NAMALWA (cell line): ENCODE measurements around the gene SH2B3.
"Not testable (repeated sequence)": the region's sequence is repeated elsewhere in the genome, so short reads cannot be mapped to it uniquely, and the experiment has no call there.

Source experiments
- DNase-seq: peaks from one replicate; pipeline ENCODE4 v3.0.0-alpha.2; 2015; ENCODE audit warnings: low spot score

The SH2B3 gene

DNA sequence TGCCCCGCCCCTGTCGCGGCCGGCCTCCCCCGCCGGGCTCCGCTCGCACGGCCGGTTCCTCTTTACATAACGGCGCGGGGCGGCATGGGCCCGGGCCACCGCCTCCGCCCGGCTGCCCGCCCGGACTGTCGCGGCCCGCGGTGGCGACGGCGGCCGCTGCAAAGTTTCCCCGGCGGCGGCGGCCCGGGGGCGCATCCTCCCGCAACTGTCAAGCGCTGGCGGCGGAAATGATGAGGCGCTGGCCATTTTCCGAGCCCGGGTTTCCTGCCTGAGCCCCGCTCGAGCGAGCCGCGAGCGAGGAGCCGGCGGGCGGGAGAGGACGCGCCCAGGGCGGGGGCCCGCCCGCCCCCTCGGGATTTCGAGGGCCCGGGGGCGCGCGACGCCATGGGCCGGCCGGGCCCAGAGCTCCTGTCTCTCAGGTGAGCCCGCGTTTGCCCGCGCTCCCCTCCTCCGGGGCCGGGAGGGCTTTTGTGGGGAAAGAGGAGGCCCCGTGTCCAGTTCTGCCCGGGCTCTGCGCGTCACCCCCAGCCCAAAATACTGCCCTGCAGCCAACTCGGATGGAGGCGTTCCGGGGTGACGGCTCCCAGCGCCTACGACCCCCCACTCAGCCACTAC, at the start of gene SH2B3:
Gene SH2B3 (plus strand): TSS at position 65 of the 615 bp plus-strand sequence. CDS start 12,223 bp downstream, outside the sequence.
- no peak for DNase-seq

DNA sequence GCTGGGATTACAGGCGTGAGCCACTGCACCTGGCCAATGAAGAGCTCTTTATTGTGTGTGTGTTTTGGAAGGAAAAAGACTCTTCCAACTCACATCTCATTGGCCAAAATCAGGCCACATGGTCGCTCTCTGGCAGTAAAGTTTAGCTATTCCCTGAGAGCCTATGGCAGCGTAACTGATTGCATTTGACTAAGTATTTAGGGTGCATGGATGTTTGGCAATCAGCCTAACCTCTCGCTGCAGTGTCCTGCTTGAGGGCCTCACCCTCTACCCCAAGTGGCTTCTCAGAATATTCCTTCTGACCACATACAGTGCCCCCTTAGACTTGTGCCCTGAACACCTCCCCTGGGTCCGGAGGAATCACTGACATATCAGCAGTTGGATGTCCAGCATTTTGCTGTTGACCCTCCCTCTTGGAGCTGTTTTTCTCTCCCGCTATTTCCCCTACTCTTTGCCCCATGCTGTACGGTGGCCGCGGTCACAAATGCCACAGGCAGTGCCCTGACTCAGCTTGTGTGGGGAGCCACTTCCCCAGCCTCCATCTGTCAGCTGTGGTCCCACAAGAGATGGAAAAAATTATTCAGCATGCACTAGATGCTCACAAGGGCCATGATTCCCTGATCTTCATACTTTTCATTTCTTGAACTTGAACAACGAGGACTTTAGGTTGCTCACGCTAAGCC, 46.4 kb upstream of the SH2B3 start:
- DNase-seq, result no peak

DNA sequence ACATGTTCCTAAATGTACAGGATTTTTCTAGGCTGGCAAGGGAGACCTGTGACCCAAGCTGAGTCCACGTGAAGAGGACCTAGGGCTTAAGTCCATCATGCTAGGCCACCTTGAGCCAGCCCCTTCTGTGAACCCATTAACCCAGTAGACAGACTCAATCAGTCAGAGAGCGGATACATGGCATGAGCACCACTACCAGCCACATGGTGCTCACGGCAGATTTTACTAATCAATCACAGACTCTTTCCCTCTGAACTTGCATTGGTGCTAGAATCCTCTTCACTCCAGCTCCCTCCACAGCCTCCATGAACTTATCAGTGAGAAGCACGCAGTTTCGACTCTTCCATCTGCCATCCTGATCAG, 45.8 kb upstream of the SH2B3 start:
- no peak for DNase-seq

DNA sequence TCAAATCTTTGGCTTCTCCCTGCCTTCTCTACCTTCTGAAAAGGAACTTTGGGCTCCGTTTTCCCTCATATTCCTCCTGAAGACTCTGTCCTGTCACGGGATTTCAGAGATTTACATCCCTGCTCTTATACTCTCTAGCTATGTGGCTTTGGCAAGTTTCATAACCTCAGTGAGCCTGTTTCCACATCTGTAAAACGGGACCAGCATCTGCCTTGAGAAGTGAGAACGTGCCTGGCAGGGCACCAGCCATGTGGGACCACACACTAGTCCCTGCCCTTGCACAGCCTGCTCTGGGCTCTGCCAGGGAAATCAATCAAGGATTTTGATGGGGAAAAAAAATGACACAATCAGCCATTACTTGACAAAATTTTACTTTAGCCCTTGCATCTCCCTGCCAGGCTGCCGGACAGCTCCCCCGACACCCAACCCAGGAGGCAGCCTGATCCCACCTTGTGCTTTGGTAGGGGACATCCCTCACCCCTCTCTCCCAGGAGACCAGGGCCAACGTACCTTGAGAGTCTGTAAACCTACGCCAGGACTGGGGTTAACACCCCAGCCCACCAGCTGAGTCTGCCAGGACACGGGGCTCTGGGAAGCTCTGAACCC, 45.3 kb upstream of the SH2B3 start:
- no peak for DNase-seq

- DNase-seq, result peak; percentile 38
Observed at GRCh38 chr12:111361073-111361716, 44.5 kb upstream of the SH2B3 start.

DNA sequence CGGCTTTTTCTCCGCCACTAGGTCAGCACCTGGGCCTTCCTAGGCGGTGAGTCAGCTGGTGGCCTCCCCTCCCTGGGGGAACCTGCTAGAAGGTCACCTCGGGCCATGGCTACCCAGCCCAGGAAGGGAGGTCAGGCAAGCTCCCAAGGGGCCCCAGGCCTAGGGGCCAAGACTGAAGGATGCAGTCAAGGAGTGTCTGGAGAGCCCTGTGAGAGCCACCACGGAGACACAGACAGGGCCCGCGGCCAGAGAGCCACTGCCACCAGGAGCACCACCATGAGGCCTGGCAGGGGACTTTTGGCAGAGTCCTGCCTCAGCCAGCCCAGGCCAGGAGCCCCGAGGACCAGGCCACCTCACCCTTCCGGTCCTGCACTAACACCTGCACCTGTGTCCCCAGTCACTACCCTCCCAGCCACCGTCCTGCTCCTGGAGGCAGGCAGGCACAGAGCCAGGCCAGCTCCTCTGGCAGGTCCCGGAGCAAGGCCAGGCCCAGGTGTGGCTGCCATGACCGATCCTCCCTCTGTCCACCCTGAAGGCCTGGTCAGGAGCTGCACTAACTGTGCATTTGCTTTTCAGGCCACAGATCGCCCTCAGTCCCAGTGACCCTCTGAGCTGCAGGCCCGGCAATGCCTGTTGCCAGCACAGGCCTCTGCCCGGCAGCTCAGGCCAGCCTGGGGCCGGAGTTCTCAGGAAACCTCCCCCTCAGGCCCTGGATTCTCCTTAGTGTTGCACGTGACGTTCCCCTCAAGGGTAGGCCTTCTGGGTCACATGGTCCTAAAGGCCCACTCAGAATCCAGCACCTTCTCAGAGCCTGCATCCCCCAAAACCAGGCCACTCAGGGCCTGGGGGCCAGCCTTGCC, 43.8 kb upstream of the SH2B3 start:
- no peak for DNase-seq

- DNase-seq, result no peak
Observed at GRCh38 chr12:111362687-111363475, 42.8 kb upstream of the SH2B3 start.

GRCh38 chr12:111363578-111363977, 42.1 kb upstream of the SH2B3 start:
- DNase-seq, result no peak

DNA sequence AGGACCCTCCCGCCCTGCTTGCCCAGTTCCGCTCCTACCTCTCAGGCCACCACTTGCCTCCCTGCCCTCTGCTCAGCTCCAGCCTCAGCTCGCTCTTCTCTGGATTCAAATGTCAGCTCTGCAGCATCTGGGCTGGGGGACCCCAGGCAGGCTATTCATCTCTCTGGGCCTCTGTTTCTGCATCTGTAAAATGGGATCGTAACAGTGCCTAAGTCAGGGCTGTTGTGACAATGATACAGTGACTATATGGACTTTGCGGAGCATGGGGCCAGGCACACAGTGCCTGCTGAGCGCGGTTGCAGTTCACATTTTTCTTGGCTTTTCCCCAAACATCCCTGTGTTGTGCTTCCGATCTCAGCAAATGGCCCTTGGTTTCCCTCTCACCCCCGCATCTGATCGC, 39.6 kb upstream of the SH2B3 start:
- DNase-seq, result no peak

- DNase-seq, result no peak
Observed at GRCh38 chr12:111366583-111366982, 39.1 kb upstream of the SH2B3 start.

- no peak for DNase-seq
Observed at GRCh38 chr12:111367661-111368221, 38.0 kb upstream of the SH2B3 start.

DNA sequence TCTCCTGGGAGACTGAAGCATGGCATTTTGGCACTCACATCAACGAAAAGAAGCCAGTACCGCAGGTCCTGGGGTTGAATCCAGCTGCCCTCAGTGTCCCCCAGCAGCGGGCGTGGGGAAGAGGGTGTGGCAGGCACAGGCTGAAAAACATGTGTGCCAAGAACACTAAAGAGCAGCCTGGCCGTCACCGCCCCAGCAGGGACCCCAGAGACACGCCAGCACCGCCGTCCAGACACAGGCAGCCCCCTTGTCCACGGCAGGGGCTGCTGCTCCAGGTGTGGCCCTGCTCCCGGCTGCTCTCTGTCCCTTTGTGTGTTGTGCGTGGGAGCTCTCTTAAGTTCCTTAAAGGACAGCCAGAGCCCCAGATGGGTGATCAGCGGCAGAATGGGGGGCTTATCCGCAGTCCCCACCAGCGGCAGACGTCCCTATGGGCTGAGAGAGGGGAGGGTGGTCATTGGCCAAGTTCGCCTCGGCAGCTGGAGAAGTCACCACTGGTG, 37.4 kb upstream of the SH2B3 start:
- no peak for DNase-seq

- DNase-seq, result peak; percentile 76
Observed at GRCh38 chr12:111368788-111369495, 36.8 kb upstream of the SH2B3 start, which contains the start of gene PHETA1. Gene PHETA1, minus strand, starts transcription at chr12:111369095. Its CDS starts 5,668 bp downstream, at chr12:111363427.

DNA sequence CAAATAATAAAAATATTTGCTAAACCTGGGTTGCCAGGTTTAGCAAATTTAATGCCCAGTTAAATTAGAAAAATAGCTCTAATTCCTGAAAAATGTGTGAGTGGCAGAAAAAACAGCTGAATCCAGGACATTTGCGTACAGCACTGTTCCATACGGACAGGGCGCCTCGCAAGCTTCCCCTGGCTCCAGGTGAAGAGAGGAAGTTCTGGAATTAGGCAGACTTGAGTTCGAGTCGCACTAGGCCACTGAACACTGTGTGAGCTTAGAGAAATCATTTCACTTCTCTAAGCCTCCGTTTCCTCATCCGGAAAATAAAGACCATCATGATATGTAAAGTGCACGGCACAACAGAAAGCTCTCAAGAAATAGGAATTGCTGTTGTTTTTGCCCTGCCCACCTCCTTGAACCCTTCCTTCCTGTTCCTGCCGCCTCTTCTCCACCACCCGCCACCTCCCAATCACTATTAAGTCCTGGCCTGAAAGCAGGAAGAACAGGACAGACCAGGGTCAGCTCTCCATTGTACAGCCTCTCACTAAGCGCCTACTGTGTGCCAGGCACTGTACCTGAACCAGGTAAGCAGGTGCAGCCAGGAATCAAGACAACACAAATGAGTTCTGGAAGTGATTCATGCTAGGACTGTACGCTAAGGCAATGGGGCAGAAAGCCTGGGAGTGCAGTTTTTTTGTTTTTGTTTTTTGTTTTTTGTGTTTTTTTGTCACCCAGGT, 36.1 kb upstream of the SH2B3 start:
- no peak for DNase-seq

DNA sequence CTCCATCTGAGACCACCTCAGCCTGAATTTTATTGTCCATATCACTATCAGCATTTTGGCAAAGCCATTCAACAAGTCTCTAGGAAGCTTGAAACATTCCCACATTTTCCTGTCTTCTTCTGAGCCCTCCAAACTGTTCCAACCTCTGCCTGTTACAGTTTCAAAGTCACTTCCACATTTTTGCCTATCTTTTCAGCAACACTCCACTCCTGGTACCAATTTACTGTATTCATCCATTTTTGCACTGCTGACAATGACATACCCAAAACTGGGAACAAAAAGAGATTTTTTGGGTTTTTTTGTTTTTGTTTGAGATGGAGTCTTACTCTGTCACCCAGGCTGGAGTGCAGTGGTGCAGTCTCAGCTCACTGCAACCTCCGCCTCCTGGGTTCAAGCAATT, 32.5 kb upstream of the SH2B3 start:
- DNase-seq, result not testable (repeated sequence)

DNA sequence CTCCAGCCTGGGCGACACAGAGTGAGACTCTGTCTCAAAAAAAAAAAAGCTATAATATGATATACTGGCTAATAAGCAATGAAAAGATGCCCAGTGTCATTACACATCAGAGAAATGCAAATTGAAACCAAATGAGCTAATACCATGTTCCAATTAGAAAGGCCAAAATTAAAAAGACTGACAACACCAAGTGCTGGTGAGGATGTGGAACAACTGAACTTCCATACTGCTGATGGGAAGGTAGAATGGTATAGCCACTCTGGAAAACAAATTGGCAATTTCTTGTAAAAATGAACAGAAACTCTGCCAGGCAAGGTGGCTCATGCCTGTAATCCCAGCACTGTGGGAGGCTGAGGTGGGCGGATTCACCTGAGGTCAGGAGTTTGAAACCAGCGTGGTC, 28.3 kb upstream of the SH2B3 start:
- no peak for DNase-seq

GRCh38 chr12:111379942-111380554, 25.7 kb upstream of the SH2B3 start:
- no peak for DNase-seq

DNA sequence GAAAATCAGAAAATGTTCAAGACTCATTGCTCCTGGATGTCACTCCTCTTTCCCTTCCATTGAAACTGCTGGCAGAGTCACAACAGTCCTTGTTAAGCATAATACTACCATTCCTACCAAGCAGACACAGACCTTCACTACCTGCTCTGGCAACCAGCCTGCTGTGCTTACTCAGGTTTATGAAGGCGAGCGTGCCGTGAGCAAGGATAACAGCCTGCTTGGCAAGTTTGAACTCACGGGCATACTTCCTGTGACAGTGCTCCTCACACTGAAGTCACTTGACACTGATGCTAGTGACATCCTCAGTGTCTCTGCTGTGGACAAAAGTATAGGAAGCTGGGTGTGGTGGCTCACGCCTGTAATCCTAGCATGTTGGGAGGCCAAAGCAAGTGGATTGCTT, 21.1 kb upstream of the SH2B3 start:
- no peak for DNase-seq

DNA sequence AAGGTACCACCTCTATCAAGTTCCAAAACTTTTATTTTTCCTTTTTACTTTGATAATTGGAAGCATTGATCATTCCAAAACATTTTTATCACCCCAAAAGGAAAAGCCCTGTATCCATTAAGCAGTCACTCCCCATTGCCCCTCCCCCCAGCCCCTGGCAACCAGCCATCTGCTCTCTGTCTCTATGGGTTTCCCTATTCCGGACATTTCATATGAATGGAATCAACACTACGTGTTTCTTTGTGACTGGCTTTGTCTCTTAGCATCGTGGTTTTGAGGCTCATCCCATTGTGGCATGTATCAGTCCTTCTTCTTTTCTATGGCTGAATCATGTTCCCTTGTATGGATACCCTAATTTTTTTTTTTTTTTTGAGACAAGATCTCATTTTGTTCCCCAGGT, 18.8 kb upstream of the SH2B3 start:
- no peak for DNase-seq
